GM12801 (cell line): Measurements from ENCODE around the gene PPT2.

ENCODE experiments used
- TF ChIP-seq, protein P1 (sequence below): IDR thresholded peaks from one replicate; pipeline ENCODE4 v1.5.1; 2011; ENCODE audit warnings: control low read depth; ENCODE audit not compliant: insufficient read length; ENCODE audit errors: extremely low read depth

Gene PPT2

GRCh38 chr6:32149932-32150870, 3.7 kb upstream of the PPT2 start:
- TF ChIP-seq, protein P1, sequence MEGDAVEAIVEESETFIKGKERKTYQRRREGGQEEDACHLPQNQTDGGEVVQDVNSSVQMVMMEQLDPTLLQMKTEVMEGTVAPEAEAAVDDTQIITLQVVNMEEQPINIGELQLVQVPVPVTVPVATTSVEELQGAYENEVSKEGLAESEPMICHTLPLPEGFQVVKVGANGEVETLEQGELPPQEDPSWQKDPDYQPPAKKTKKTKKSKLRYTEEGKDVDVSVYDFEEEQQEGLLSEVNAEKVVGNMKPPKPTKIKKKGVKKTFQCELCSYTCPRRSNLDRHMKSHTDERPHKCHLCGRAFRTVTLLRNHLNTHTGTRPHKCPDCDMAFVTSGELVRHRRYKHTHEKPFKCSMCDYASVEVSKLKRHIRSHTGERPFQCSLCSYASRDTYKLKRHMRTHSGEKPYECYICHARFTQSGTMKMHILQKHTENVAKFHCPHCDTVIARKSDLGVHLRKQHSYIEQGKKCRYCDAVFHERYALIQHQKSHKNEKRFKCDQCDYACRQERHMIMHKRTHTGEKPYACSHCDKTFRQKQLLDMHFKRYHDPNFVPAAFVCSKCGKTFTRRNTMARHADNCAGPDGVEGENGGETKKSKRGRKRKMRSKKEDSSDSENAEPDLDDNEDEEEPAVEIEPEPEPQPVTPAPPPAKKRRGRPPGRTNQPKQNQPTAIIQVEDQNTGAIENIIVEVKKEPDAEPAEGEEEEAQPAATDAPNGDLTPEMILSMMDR: no peak

DNA sequence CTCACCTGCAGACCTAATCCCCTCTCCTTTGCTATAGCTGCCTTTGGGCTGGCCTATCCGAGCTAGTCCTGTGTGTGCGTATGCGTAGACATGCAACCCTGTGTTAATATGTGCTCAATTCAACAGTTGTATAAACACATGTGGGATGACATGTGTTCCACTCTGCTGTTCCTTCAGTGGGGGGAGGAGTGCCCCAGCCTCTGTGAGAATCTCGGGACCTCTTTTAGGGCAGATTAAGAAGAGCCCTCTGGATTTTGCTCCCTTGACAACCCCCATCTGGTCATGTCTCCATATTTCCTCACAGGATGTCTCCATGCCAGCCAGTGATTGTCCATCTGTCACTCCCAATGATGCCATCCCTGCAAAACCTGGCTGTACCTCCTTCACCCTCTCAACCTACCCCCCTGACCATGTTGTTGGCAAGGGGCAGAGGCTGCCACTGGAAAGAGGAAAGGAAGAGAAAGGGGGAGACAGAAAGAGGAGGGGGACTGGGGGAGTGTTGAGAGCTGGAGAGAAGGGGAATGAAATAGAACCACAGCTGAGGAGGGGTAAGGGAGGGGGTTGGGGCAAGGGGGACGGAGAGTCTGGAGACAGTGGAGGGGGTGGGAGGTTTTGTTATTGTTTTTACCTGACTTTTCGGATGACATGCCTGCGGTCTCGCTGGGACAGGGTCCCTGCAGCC, 2.6 kb upstream of the PPT2 start:
- TF ChIP-seq, protein P1: no peak

GRCh38 chr6:32151863-32152768, 1.8 kb upstream of the PPT2 start, which contains the start of gene PRRT1:
Gene PRRT1, minus strand, starts transcription at chr6:32151939. Its CDS starts 112 bp downstream, at chr6:32151827.
- TF ChIP-seq, protein P1: no peak

GRCh38 chr6:32152769-32153563, 975 bp upstream of the PPT2 start:
- TF ChIP-seq, protein P1: no peak

DNA sequence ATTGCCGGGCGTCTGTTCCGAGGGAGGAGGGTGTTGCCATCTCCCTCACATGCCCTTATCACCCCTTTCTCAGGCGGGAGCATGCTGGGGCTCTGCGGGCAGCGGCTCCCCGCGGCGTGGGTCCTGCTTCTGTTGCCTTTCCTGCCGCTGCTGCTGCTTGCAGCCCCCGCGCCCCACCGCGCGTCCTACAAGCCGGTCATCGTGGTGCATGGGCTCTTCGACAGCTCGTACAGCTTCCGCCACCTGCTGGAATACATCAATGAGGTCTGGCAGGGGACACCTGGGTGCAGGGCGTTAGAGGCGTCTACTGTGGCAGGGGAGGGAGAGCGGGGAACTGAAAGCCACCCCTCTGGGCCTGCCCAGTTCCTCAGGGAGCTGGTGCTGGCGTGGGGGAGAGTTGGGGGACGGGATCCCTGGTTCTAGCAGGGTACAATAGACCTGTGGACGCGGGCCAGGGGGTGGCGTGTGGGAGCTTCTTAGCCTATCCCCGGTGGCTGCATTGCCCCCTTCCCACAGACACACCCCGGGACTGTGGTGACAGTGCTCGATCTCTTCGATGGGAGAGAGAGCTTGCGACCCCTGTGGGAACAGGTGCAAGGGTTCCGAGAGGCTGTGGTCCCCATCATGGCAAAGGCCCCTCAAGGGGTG, 697 bp downstream of the PPT2 start:
- TF ChIP-seq, protein P1: no peak

GRCh38 chr6:32156891-32157290, 3.0 kb downstream of the PPT2 start:
- TF ChIP-seq, protein P1: no peak
